Measurements from ENCODE around the gene MRRF. TPM values are rescaled to one million over a fixed set of nuclear protein-coding genes. Genes with fewer than 3 reads are reported as not detected.

The MRRF gene
- total RNA-seq, 1 experiment from 2014 or later = 42.3 TPM

DNA sequence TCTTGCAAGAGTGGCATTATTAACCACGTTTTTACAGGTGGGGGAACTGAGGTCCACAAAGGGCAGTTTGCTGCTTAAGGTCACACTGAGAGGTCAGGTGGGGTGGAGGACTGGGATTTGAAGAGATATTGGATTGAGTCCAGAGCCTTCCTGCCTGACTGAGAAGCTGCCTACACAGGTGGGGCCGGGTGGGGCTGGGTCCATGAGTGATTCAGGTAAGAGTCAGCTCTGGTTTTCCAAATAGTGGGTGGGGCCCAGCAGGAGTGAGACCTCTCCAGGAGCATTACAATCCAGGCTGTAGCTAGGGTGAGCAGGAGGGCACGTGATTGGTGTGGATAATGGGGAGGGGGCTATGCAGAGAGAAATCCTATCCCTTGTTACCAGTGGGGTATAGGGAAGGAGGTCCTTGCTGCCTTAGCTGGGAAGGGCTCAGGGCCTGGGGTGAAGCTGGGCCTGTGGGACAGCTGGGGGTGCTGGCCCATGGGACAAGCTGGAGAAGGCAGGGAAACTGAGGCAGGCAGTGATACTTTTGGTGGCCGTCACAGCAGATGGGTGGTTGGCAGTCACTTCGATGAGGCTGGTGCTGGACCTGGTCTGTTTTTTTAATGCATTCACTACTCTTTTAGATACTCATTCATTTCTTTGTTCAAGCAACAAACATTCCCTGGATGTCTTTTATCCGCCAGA, 103.2 kb downstream of the MRRF start:
- ChIA-PET CTCF (interaction anchor here (0.9 to 2.6 kb wide), 2 partner anchors 11 to 26 kb away, joined by 3 to 21 read pairs; no protein-coding TSS in a partner anchor), POLR2A (no interaction called here)
- peaks cover 52% of the 10 kb centered on the region for H3K27me3 Mint-ChIP-seq (ENCODE audit: low read depth)
- TF ChIP-seq, protein P1, sequence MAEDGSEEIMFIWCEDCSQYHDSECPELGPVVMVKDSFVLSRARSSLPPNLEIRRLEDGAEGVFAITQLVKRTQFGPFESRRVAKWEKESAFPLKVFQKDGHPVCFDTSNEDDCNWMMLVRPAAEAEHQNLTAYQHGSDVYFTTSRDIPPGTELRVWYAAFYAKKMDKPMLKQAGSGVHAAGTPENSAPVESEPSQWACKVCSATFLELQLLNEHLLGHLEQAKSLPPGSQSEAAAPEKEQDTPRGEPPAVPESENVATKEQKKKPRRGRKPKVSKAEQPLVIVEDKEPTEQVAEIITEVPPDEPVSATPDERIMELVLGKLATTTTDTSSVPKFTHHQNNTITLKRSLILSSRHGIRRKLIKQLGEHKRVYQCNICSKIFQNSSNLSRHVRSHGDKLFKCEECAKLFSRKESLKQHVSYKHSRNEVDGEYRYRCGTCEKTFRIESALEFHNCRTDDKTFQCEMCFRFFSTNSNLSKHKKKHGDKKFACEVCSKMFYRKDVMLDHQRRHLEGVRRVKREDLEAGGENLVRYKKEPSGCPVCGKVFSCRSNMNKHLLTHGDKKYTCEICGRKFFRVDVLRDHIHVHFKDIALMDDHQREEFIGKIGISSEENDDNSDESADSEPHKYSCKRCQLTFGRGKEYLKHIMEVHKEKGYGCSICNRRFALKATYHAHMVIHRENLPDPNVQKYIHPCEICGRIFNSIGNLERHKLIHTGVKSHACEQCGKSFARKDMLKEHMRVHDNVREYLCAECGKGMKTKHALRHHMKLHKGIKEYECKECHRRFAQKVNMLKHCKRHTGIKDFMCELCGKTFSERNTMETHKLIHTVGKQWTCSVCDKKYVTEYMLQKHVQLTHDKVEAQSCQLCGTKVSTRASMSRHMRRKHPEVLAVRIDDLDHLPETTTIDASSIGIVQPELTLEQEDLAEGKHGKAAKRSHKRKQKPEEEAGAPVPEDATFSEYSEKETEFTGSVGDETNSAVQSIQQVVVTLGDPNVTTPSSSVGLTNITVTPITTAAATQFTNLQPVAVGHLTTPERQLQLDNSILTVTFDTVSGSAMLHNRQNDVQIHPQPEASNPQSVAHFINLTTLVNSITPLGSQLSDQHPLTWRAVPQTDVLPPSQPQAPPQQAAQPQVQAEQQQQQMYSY (CRISPR knock-in tag; IDR thresholded peaks at IDR 0.05) = no peak
- no peak for TF ChIP-seq TEAD1 (CRISPR knock-in tag; IDR thresholded peaks at IDR 0.05)
- no peak for TF ChIP-seq SP1 (CRISPR knock-in tag; conservative IDR thresholded peaks at IDR 0.05)
- no peak for TF ChIP-seq E2F1 (CRISPR knock-in tag; IDR thresholded peaks at IDR 0.05)
- H3K36me3 Mint-ChIP-seq = no peaks in the 10 kb centered on the region
- no peak for DNase-seq (ENCODE audit: low spot score)
- ATAC-seq = no peak
- no peak overlapping the region for H3K27ac Mint-ChIP-seq
- peaks cover 15% of the 10 kb centered on the region for H3K4me1 Mint-ChIP-seq
- H3K4me3 Mint-ChIP-seq = no peak overlapping the region
- H3K9me3 Mint-ChIP-seq = no peaks in the 10 kb centered on the region

DNA sequence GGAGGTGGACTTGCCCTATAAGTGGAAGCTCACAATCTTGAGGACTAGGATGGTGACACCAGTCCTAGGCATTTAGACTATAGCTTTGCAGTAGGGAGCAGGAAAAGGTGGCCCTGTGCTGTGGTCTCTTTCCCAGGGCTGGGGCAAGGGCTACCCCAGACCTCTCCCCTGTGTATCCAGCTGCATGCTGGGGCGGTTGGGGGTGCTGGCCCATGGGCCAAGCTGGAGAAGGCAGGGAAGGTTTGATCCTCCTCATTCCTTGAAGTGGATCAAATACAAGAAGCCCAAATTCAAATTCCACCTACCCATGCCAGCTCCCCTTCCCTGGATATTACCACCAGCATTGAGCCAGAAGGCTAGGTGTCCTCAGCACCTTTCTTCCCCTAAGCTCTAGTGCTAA, 104.0 kb downstream of the MRRF start:
- no peak overlapping the region for H3K4me3 Mint-ChIP-seq
- no peak overlapping the region for H3K27ac Mint-ChIP-seq
- POLR2A ChIA-PET = no interaction called here
- CTCF ChIA-PET = interaction anchor here (2.6 kb wide), 1 partner anchor 12 kb away, joined by 21 read pairs; no protein-coding TSS in a partner anchor
- no peak for DNase-seq (ENCODE audit: low spot score)
- no peak for ATAC-seq
- no peaks in the 10 kb centered on the region for H3K36me3 Mint-ChIP-seq
- no peak for TF ChIP-seq KAT7 (CRISPR knock-in tag; IDR thresholded peaks at IDR 0.05; ENCODE audit: borderline replicate concordance)
- no peak for TF ChIP-seq ELF4 (CRISPR knock-in tag; IDR thresholded peaks at IDR 0.05; ENCODE audit: low read depth)
- TF ChIP-seq ETV6 (CRISPR knock-in tag; IDR thresholded peaks at IDR 0.05) = no peak
- TF ChIP-seq USF1 (CRISPR knock-in tag; IDR thresholded peaks at IDR 0.05) = no peak
- no peak for TF ChIP-seq ZNF138 (CRISPR knock-in tag; conservative IDR thresholded peaks at IDR 0.05)
- no peak for TF ChIP-seq GTF2I (CRISPR knock-in tag; conservative IDR thresholded peaks at IDR 0.05)
- TF ChIP-seq FOXK1 (CRISPR knock-in tag; IDR thresholded peaks at IDR 0.05) = no peak
- no peak for TF ChIP-seq ZNF263 (CRISPR knock-in tag; IDR thresholded peaks at IDR 0.05; ENCODE audit: low read depth)
- H3K9me3 Mint-ChIP-seq = no peaks in the 10 kb centered on the region
- peaks cover 15% of the 10 kb centered on the region for H3K4me1 Mint-ChIP-seq
- H3K27me3 Mint-ChIP-seq (ENCODE audit: low read depth) = peaks cover 59% of the 10 kb centered on the region

DNA sequence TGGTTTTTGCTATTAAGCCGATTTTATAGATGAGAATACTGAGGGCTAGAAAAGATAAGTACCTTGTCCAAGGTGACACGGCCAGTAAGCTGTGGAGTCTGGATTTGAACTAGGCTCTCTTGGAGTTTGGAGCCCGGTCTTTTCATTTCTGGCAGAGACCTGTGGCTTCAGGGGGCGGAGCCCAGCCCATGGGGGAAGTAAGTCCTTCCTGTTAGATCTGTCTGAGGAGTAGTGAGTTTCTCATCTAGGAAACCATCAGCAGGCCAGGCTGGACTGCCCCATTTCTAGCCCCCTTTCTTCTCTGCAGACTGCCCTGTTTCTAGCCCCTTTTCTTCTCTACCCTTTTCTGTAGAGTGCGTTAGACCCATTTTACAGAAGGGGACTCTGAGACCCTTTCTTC, 105.6 kb downstream of the MRRF start:
- ChIA-PET CTCF (interaction anchor here (0.6 to 3.8 kb wide), 8 partner anchors 13 to 1455 kb away, joined by 3 to 33 read pairs (median 6); no protein-coding TSS in a partner anchor), POLR2A (no interaction called here)
- ATAC-seq = no peak
- Mint-ChIP-seq H3K36me3 (no peaks in the 10 kb centered on the region), H3K4me1 (peaks cover 23% of the 10 kb centered on the region), H3K27me3 (ENCODE audit: low read depth) (peaks cover 71% of the 10 kb centered on the region), H3K27ac (no peak overlapping the region), H3K9me3 (no peaks in the 10 kb centered on the region), H3K4me3 (peak overlapping the region; percentile 76)
- TF ChIP-seq GTF2I (CRISPR knock-in tag; conservative IDR thresholded peaks at IDR 0.05) = 0 out of 2 replicates have a peak, but pooled peaks have one; percentile 33
- TF ChIP-seq ZNF396 (CRISPR knock-in tag; IDR thresholded peaks at IDR 0.05; ENCODE audit: borderline replicate concordance) = no peak
- DNase-seq (ENCODE audit: low spot score) = no peak
